NCI-H774 (cell line): Measurements from ENCODE around the gene CPEB3.
"Not testable (repeated sequence)": the region's sequence is repeated elsewhere in the genome, so short reads cannot be mapped to it uniquely, and the experiment has no call there.

Source experiments
- DNase-seq: peaks from one replicate; lab custom pipeline; 2025; lab: John Stamatoyannopoulos, UW

The CPEB3 gene

GRCh38 chr10:92290837-92291615 is at the start of gene CPEB3, which contains the start of gene MARCHF5:
TSS of gene CPEB3 (minus strand) at chr10:92291078. CDS start at chr10:92240350, 50,728 bp downstream.
TSS of gene MARCHF5 (plus strand) at chr10:92291167. CDS start at chr10:92291495, 328 bp downstream.
- peak; percentile 84 for DNase-seq

DNA sequence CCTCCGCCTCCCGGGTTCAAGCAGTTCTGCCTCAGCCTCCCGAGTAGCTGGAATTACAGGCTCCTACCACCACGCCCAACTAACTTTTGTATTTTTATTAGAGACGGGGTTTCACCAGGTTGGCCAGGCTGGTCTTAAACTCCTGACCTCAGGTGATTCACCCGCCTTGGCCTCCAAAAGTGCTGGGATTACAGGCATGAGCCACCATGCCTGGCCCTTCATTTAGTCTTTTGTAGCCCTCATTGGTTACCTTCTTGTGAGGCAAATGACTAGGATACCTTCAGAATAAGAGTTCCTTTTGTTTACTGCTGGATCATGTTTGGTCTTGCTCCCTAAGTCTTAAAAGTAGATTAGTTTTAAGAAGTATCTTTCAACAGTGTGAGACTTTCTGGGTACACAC is 39.0 kb upstream of the CPEB3 start:
- DNase-seq: not testable (repeated sequence)

DNA sequence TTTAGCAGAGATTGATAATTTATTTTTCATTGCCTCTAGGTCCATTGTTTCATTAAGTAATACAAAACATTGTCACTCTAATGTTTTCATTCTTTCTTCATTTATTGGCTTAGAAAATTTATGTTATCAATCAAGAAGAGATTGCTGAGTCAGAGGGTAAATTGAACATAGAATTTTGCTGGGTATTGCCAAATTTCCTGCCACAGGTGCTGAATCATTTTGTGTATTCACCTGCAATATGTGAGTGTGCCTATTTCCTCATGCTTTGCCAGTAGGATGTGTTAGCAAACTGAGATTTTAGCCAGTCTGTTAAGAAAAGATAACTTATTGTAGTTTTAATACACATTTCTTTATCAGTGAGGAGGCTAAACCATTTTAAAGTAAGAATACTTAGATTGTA is 38.1 kb upstream of the CPEB3 start:
- DNase-seq: no peak

DNA sequence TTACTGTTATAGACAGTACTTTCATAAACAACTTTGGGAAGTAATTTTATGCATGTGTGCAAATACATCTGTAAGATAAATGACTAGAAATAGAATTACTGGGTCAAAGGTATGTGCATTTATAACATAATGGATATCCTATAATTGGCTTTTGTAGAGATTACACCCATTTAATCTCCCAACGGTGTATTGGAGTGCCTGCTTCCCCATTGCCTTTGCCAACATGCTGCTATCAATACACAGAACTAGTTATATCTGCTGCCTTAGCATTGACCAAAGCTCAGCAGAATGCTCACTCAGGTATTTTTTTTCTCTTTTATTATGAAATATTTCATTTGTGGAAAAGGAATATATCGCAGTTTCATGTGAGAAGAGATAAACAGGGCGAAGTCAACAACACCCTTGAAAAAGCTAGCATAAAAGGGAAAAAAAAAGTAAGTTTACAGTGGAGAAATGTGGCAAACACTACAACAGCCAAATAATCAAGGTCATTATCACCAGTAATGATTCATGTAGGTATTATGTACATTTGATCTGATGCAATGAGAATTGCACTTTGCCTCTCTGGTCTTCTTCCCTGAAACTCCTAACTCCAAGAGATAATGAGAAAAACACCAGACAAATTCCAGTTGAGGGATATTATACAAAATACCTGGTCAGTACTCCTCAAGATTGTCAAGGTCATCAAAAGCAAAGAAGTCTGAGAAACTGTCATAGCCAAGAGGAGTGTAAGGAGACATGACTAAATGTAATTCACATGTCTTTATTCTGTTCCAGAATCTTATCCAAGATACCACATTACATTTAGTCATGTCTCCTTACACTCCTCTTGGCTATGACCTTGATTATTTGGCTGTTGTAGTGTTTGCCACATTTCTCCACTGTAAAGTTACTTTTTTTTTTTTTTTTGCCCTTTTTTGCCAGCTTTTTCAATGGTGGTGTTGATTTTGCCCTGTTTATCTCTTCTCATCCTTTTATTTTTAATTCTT is 36.9 kb upstream of the CPEB3 start:
- no peak for DNase-seq

DNA sequence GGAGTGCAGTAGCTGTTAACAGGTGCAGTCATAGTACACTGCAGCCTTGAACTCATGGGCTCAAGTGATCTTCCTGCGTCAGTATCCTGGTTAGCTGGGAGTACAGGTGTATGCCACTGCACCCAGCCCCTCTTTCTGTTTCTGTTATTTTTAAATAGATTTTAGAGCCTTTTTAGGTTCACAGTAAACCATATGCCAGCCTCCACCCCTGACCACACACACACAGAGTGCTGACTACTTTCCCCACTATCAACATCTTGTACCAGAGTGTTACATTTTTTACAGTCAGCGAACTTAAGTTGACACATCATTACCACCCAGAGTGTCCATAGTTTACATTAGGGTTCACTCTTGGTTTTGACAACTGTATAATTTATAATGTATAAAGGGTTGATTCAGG is 32.2 kb upstream of the CPEB3 start:
- DNase-seq: no peak

GRCh38 chr10:92316610-92317009 is 25.7 kb upstream of the CPEB3 start:
- DNase-seq: no peak

DNA sequence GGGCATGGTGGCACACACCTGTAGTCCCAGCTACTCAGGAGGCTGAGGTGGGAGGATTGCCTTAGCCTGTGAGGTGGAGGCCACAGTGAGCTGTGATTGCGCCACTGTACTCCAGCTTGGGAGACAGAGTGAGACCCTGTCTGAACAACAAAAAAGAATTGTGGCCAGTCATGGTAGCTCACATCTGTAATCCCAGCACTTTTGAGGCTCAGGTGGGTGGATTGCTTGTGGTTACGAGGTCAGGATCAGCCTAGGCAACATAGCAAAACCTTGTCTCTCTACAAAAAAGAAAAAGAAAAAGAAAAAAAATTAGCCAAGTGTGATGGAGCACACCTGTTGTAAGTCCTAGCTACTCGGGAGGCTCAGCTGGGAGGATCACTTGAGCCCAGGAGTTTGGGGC is 22.9 kb upstream of the CPEB3 start:
- DNase-seq: no peak

DNA sequence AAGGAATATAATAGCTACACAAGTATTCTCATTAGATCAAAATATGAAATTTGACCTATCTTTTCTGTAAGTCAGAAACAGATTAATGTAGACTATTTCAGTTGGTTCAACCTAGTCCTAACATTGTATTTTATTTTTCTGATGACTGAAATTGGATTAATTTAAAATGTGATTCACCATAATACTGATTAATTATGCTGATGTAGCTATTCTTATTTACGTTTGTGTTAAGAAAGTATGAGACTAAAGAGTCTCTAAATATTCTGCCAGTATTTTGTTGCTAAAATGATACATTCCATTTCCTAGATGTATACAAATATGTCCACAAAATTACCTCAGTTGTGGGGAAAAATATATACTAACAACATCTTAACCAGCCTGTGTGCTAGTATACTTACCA is 18.4 kb upstream of the CPEB3 start:
- DNase-seq: no peak

DNA sequence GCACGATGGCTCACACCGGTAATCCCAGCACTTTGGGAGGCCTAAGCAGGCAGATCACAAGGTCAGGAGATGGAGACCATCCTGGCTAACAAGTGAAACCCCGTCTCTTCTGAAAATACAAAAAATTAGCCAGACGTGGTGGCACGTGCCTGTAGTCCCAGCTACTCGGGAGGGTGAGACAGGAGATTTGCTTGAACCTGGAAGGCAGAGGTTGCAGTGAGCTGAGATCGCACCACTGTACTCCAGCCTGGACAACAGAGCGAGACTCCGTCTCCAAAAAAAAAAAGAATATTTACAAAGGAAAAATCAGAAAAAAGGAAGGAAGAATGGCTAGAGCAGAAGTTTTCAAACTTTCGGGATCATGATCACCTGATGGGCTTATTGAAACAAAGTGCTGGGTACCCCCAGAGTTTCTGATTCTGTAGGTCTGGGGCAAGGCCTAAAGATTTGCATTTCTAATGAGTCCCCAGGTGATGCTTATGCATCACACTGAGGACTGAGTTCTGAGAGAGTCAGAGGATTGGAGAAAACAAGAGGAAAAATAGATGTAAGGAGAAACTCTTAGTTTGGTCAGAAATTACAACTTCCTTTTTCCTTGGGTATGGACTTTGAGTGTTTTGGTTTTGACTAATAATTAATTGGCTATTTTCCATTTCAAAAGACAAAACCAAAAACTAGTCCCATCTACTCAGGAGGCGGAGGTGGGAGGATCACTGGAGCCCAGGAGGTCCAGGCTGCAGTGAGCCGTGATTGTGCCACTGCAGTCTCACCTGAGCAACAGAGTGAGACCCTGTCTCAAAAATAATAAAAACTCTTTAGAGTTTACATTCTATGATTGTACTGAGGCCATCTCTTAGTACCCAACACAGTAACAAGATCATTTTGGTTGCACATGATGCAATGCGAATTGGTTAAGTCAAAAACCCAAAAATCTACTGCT is 14.5 kb upstream of the CPEB3 start:
- no peak for DNase-seq

GRCh38 chr10:92304061-92304460 is 13.2 kb upstream of the CPEB3 start:
- no peak for DNase-seq

DNA sequence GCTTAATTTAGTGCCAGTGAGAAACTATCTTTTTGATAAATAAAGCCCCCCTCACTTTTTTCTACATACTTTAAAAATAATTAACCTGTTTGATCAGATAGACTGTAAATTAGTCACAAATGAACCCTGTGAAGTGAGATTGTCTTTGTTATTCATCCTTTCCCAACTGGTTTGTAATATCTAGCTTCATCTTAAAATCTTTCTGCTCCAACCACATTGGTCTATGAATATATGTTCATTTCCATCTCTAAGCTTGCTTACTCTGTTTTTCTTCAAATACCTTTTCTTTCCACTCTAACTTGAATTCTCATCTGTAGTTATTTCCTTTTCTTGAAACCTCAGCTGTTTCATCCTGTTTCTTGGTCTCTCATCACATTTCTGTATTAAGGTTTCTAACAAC is 12.2 kb upstream of the CPEB3 start:
- no peak for DNase-seq

DNA sequence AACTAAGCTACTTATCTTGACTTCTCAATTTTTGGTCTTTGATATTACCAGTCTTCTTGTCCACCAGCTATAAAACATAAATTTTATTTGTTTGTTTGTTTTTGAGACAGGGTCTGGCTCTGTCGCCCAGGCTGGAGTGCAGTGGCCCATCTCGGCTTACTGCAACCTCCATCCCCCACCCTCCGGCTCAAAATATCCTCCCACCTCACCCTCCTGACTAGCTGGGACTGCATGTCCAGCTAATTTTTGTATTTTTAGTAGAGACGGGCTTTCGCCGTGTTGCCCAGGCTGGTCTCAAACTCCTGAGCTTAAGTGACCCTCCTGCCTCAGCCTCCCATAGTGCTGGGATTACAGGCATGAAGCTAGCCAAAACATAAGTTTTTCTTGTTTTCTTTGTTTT is 7.6 kb upstream of the CPEB3 start:
- DNase-seq: no peak

DNA sequence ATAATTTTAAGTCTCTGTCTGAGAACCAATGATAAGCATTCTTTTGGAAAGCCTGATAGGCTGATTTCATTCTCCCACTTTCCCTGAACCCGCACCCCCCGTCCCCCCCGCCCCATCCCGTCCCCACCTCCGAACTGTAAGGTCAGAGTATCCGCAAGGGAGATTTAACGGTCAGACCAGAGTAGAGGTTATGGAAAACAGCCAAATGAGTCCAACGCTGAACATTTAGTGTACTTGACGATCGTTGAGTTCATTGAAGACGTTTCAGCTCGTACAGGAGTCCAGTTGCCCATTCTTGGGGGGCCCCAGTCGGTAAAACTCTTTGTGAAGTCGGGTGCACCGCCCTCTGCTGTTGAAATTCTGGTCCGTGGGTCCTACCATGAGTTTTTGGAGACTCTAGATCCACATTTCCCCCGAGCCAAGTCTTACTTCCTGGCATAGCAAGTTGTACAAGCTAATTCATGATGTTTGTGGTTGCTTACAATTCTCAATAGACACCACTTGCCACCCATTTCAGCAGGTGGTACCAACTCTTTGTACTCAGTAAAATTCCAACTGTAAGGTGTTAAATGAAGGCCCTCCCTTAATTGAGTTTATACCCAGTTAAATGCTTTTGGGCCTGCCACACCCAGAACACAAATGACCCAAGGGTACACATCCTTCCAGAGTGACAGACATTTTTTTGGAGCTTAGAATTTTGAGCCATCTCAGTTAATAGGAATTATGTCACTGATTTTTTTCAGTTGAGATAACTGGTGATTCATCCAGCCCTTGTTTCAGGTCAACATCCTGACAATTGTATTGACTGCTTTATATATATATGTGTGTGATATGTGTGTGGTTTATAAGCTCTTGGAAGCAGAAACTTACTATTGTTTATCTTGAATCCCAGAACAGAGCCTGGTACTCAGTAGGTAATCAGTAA is 1.3 kb upstream of the CPEB3 start:
- DNase-seq: peak; percentile 5

DNA sequence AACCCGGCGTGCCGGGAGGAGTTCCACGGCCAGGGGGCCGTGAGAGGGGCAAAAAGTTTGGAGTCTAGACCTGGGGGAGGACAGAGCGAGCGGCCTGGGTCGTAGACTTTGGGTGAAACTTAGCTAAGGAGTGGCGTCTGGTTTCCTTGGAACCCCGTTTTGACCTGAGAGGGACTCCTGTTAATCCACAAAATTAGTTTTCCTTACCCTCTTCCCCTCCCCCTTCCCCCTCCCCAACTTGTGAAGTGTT is 663 bp upstream of the CPEB3 start:
- DNase-seq: no peak

DNA sequence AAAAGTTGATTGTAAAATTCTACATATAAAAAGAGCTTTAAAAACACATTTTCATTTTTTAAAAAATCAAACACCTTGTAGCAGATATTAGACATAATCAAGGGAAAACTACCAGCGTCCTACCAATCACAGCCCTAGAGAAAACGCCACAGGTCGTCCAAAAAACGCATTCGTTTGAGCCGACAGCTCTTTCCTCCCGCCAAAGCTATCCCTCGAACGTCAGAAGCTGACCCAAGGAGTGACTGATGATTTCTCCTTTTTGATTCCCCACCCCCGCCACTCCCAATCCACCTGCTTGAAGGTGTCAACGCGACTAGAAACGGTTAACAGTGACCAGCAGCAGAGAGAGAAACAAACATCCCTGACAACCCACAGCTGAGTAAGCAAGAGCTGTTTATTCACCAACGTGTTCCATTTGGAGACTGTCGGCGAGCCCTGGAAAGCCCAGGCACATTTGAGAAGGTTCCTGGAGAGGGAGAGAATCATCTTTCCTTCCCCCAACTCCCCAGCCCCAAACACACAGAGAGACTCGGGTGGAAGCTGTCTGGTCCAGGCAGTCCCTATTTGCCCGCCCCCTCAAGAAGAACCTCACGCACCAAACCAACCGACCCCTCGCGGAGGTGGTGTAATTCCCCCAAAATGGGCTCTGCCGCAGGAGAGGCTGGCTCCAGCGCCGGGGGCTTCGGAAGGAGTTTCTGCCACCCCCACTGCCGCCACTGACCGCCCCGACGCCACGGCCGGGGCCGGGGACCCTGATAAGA is 622 bp downstream of the CPEB3 start:
- DNase-seq: peak; percentile 69

- no peak for DNase-seq
Observed at GRCh38 chr10:92284112-92284704, 6.7 kb downstream of the CPEB3 start.

DNA sequence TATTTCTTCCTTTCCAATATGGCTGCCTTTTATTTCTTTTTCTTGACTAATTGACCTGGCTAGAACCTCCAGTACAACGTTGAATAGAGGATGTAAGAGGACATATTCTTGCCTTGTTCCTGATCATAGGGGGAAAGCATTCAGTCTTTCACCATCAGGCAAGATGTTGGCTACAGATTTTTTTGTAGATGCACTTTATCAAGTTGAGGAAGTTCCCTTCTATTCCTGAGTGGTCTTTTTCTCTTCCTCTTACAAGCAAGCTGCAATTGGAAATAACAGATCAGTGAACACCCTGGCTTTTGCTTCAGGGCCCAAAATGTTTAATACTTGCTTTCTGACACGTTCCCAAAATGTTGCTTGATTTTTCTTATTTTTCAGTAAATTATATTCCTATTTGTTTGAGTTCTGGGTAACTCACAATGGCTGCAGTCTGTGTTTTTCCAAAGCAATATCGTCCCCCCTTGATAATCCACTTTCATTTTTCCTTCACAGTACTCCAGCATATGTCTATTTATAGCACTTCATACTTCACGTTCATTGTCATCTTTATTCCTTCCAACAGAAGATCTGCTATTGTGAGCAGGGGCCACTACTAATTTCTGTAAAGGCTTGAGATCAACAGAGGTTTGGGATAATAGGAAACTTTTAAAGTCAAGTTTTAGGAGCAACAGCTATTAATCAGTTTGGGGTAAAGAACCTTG is 11.7 kb downstream of the CPEB3 start:
- DNase-seq: no peak

DNA sequence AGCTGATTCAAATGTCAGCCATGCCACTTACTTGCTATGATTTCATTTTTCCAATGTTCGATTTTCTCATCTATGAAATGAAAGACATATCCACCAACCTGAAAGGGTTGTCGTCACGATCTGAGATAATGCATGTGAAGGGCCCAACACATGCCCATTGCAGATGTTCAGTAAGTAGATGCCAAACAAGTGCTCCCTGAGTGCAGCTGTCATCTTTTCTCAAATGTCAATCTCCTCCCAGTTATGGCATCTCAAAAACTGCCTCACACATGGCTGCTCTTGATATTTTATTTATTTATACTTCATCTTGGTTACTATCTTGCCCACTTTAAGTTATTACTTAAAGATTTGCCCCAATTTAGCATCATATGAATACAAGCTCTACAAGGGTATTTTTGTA is 16.8 kb downstream of the CPEB3 start:
- no peak for DNase-seq

GRCh38 chr10:92268748-92269147 is 22.1 kb downstream of the CPEB3 start:
- no peak for DNase-seq
